Activated CD4-positive, alpha-beta T cell treated with anti-CD3 and anti-CD28 coated beads, Interleukin-2, Interleukin-6, amounts not matched to agents 100 ng/mL and 50 ng/mL, durations not matched to agents 16 hours and 8 hours (primary cell): ENCODE results near the gene CBLC.

Source experiments
- DNase-seq: peaks from one replicate; pipeline ENCODE4 v3.0.0-alpha.2; 2020

Gene CBLC

GRCh38 chr19:44803442-44804428 lies 26.0 kb downstream of the CBLC start:
- DNase-seq, result no peak

GRCh38 chr19:44806291-44806690 lies 28.6 kb downstream of the CBLC start:
- no peak for DNase-seq

- DNase-seq, result no peak
Observed at GRCh38 chr19:44807162-44807561, 29.5 kb downstream of the CBLC start.

- no peak for DNase-seq
Observed at GRCh38 chr19:44807652-44808462, 30.2 kb downstream of the CBLC start.

GRCh38 chr19:44808463-44809371 lies 31.0 kb downstream of the CBLC start, which contains the start of gene BCAM:
BCAM (plus strand) TSS chr19:44809103; CDS start chr19:44809125, 22 bp downstream.
- no peak for DNase-seq

GRCh38 chr19:44809577-44810233 lies 32.0 kb downstream of the CBLC start:
- DNase-seq, result no peak

- DNase-seq, result no peak
Observed at GRCh38 chr19:44810234-44811121, 32.8 kb downstream of the CBLC start.

- no peak for DNase-seq
Observed at GRCh38 chr19:44811122-44811419, 33.4 kb downstream of the CBLC start.

GRCh38 chr19:44812142-44812718 lies 34.5 kb downstream of the CBLC start:
- DNase-seq, result no peak

- DNase-seq, result no peak
Observed at GRCh38 chr19:44813070-44813840, 35.6 kb downstream of the CBLC start.

GRCh38 chr19:44813841-44814470 lies 36.3 kb downstream of the CBLC start:
- DNase-seq, result no peak

- no peak for DNase-seq
Observed at GRCh38 chr19:44814517-44814916, 36.8 kb downstream of the CBLC start.

GRCh38 chr19:44816301-44816700 lies 38.6 kb downstream of the CBLC start:
- DNase-seq, result no peak

- no peak for DNase-seq
Observed at GRCh38 chr19:44817725-44818465, 40.2 kb downstream of the CBLC start.

- no peak for DNase-seq
Observed at GRCh38 chr19:44818466-44819031, 40.9 kb downstream of the CBLC start.

- DNase-seq, result no peak
Observed at GRCh38 chr19:44819246-44819832, 41.6 kb downstream of the CBLC start.

GRCh38 chr19:44820648-44821609 lies 43.2 kb downstream of the CBLC start:
- no peak for DNase-seq
